ENCODE measurements around the gene ROCK1. TPM values are rescaled to one million over a fixed set of nuclear protein-coding genes. Genes with fewer than 3 reads are reported as not detected.
"Not testable (repeated sequence)": the region's sequence is repeated elsewhere in the genome, so short reads cannot be mapped to it uniquely, and the experiment has no call there.

ROCK1 gene
- total and polyA plus RNA-seq, 2 experiments from 2014 or later: 33.6 to 35.9 TPM

DNA sequence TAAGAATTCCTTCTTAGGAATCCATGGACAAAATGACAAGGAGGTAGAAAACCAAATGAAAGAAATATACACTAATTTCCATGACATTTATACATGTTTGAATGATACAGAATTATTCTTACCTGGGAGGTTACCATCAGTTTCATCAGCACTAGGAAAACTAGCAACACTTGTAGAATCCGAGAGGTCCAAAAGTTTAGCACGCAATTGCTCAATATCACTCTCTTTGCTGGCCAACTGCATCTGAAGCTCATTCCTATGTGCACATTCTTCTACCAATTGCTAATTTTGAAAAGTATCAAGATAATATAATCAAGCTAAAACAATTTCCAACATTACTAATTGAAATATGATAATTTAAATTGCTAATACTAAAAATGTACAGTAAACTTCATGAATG lies 144.8 kb downstream of the ROCK1 start:
- Histone ChIP-seq H3K9ac (no peak overlapping the region), H3K27ac (no peak overlapping the region), H3F3A (ENCODE audit: insufficient read depth) (no peaks in the 10 kb centered on the region), H4K20me1 (ENCODE audit: insufficient read depth) (no peaks in the 10 kb centered on the region), H3K9me2 (ENCODE audit: insufficient read depth) (no peaks in the 10 kb centered on the region; the same call in 1 of the 2 replicates), H3K4me1 (ENCODE audit: insufficient read depth) (no peaks in the 10 kb centered on the region), H3K4me3 (no peak overlapping the region), H2AFZ (no peak overlapping the region), H3K9me3 (ENCODE audit: low read depth) (no peaks in the 10 kb centered on the region), H3K27me3 (replicated peaks; ENCODE audit: insufficient read depth) (no peaks in the 10 kb centered on the region), H3K4me2 (ENCODE audit: unreplicated experiment) (no peak overlapping the region), H3K79me2 (ENCODE audit: insufficient read depth) (peaks cover 9% of the 10 kb centered on the region), H3K36me3 (ENCODE audit: low read depth) (peaks cover 41% of the 10 kb centered on the region)
- TF ChIP-seq EZH2 (IDR thresholded peaks at IDR 0.05; ENCODE audit: insufficient read depth, poor library complexity, severe bottlenecking) (no peak), EZH2phosphoT487 (IDR thresholded peaks at IDR 0.05; ENCODE audit: insufficient read depth, low read depth) (no peak)
- WGBS, 2 experiments (ENCODE audit: low coverage in 1 of 2, low lambda C conversion rate in 2 of 2, missing lambda C conversion rate in 2 of 2): 95% methylated on average over 2 of the region's 2 CpGs
- DNase-seq: no peak
- in situ Hi-C loops (cut with MboI): no loop called here

DNA sequence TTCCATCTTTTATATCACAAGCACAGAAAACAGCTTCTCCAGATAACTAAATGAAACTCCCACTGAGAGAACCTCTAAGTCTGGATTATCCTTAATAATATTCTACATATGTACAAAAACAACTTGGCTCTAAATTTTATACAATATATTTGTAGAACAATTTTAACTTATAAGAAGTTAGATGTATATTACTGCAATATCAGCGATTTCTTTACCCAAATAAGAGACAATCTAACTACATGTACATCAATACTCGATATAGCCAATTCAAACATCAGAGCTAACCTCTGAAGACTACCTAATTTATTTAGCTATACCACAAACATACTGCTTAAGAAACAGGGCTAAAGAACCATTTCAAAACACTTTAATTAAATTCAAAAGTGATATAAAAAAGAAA lies 148.6 kb downstream of the ROCK1 start:
- Histone ChIP-seq H3K9me3 (ENCODE audit: low read depth) (no peaks in the 10 kb centered on the region), H3K27ac (no peak overlapping the region), H3K9ac (no peak overlapping the region), H4K20me1 (ENCODE audit: insufficient read depth) (no peaks in the 10 kb centered on the region), H3K4me3 (no peak overlapping the region), H3K4me1 (ENCODE audit: insufficient read depth) (no peaks in the 10 kb centered on the region), H3K79me2 (ENCODE audit: insufficient read depth) (peaks cover 13% of the 10 kb centered on the region; the same call in 1 of the 2 replicates), H3K4me2 (ENCODE audit: unreplicated experiment) (no peak overlapping the region), H3K36me3 (ENCODE audit: low read depth) (peaks cover 20% of the 10 kb centered on the region), H3K27me3 (replicated peaks; ENCODE audit: insufficient read depth) (no peaks in the 10 kb centered on the region), H3K9me2 (ENCODE audit: insufficient read depth) (no peaks in the 10 kb centered on the region; the same call in 1 of the 2 replicates), H2AFZ (no peak overlapping the region), H3F3A (ENCODE audit: insufficient read depth) (no peaks in the 10 kb centered on the region)
- in situ Hi-C loops (cut with MboI): no loop called here
- DNase-seq: no peak
- no peak for TF ChIP-seq EZH2phosphoT487 (IDR thresholded peaks at IDR 0.05; ENCODE audit: insufficient read depth, low read depth)
- TF ChIP-seq EZH2 (IDR thresholded peaks at IDR 0.05; ENCODE audit: insufficient read depth, poor library complexity, severe bottlenecking): no peak
- WGBS, 2 experiments (ENCODE audit: low coverage in 1 of 2, low lambda C conversion rate in 2 of 2, missing lambda C conversion rate in 2 of 2): 100% methylated on average over 2 of the region's 2 CpGs

DNA sequence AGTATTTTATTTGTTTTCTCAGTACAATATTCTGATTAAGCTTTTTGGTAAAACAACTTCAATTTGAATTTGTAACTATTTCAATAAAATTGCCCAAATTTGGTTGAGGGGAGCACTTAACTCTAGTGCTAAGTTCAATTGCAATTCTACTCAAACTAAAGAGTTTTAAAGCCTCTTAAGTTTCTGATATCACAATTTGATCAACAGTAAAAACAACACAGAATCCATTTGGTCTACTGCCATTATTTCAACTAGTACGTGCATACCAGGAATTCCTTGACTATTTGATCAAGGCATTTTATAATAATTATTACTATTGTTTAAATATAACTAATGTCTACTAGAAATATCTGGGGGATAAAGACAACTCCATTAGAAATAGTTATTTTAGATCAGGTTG lies 150.9 kb downstream of the ROCK1 start:
- DNase-seq: no peak
- Histone ChIP-seq H3K4me3 (no peak overlapping the region), H3K27me3 (replicated peaks; ENCODE audit: insufficient read depth) (no peaks in the 10 kb centered on the region), H3K4me2 (ENCODE audit: unreplicated experiment) (no peak overlapping the region), H3K79me2 (ENCODE audit: insufficient read depth) (peaks cover 13% of the 10 kb centered on the region; the same call in 1 of the 2 replicates), H3K36me3 (ENCODE audit: low read depth) (no peaks in the 10 kb centered on the region), H4K20me1 (ENCODE audit: insufficient read depth) (no peaks in the 10 kb centered on the region), H3K9ac (no peak overlapping the region), H3K9me2 (ENCODE audit: insufficient read depth) (no peaks in the 10 kb centered on the region; the same call in 1 of the 2 replicates), H3F3A (ENCODE audit: insufficient read depth) (no peaks in the 10 kb centered on the region), H3K4me1 (ENCODE audit: insufficient read depth) (no peaks in the 10 kb centered on the region), H2AFZ (no peak overlapping the region), H3K9me3 (ENCODE audit: low read depth) (no peaks in the 10 kb centered on the region), H3K27ac (no peak overlapping the region)
- in situ Hi-C loops (cut with MboI): no loop called here
- TF ChIP-seq EZH2phosphoT487 (IDR thresholded peaks at IDR 0.05; ENCODE audit: insufficient read depth, low read depth) (no peak), EZH2 (IDR thresholded peaks at IDR 0.05; ENCODE audit: insufficient read depth, poor library complexity, severe bottlenecking) (no peak)
- WGBS, 2 experiments (ENCODE audit: low coverage in 1 of 2, low lambda C conversion rate in 2 of 2, missing lambda C conversion rate in 2 of 2): 96 to 98% methylated on average over 1 of the region's 1 CpG

DNA sequence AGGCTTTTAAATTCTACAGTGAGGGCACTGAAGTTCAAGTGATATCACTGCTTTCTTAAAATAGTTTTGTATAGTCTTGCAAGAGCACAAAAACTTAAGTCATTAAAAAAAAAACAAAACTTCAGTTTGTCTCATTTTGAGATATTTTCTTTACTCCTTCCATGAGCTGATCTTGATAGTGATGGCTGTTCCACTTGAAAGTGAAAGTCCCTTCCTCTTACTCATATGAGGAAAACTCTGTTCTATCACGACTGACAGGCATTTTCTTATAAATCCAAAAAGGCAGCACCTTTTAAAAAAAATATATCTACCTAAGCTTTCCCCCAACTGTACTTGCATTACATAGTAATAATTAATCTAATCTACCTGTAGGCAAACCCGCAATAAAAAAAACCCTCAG lies 160.8 kb downstream of the ROCK1 start:
- H3K4me2 ChIP-seq (ENCODE audit: unreplicated experiment); H3K27me3 ChIP-seq (replicated peaks; ENCODE audit: insufficient read depth); H3K4me3 ChIP-seq; H4K20me1 ChIP-seq (ENCODE audit: insufficient read depth); DNase-seq; H3K79me2 ChIP-seq (ENCODE audit: insufficient read depth); H3K9me3 ChIP-seq (ENCODE audit: low read depth); H3K27ac ChIP-seq; H3K4me1 ChIP-seq (ENCODE audit: insufficient read depth); H2AFZ ChIP-seq; H3K9me2 ChIP-seq (ENCODE audit: insufficient read depth); in situ Hi-C loops (cut with MboI); H3K36me3 ChIP-seq (ENCODE audit: low read depth); H3K9ac ChIP-seq; H3F3A ChIP-seq (ENCODE audit: insufficient read depth): not testable (repeated sequence)
- 94% methylated on average over 2 of the region's 2 CpGs for WGBS, 2 experiments (ENCODE audit: low coverage in 1 of 2, low lambda C conversion rate in 2 of 2, missing lambda C conversion rate in 2 of 2)

Small RNAs within 50 kb of the gene (small RNA-seq; reads per million reads assigned to genes)
- not detected for gene RNU6-120P (ENCODE audit: low read depth, low replicate concordance)

Other genes with a start within 250 kb of the ROCK1 start
- 3.0 and 3.3 TPM in 2 replicates for gene GREB1L, start 130.4 kb upstream of the ROCK1 start, total RNA-seq (2014; rRNA removed; shearing (Covaris generic))
- gene GREB1L, start 130.4 kb upstream of the ROCK1 start, polyA plus RNA-seq (2016; fragmentation: Nextera tagmentation; extraction: Ambion mirVana): 1.2 and 1.9 TPM in 2 replicates